CD4-positive, alpha-beta T cell treated with Interleukin-15 for 4 hours (primary cell): ENCODE data around the gene CCDC191.

Experiments
- DNase-seq: peaks from one replicate; pipeline ENCODE4 v3.0.0-alpha.2; 2020; ENCODE audit warnings: low spot score

The CCDC191 gene

GRCh38 chr3:114056130-114057010 is at the start of gene CCDC191, which contains the start of gene QTRT2:
CCDC191 (minus strand) TSS chr3:114056526; CDS start chr3:114056466, 60 bp downstream.
QTRT2 (plus strand) TSS chr3:114056737; CDS start chr3:114065258, 8,521 bp downstream.
- peak; percentile 99 for DNase-seq

- DNase-seq, result no peak
These were observed 48.1 kb upstream of the CCDC191 start for GRCh38 chr3:114104414-114104813.

- no peak for DNase-seq
These were observed 47.5 kb upstream of the CCDC191 start for GRCh38 chr3:114103858-114104257.

GRCh38 chr3:114103181-114103580 is 46.9 kb upstream of the CCDC191 start:
- no peak for DNase-seq

- no peak for DNase-seq
These were observed 44.8 kb upstream of the CCDC191 start for GRCh38 chr3:114101101-114101500.

GRCh38 chr3:114095796-114096195 is 39.5 kb upstream of the CCDC191 start:
- no peak for DNase-seq

- no peak for DNase-seq
These were observed 37.3 kb upstream of the CCDC191 start for GRCh38 chr3:114093596-114093995.

GRCh38 chr3:114093016-114093380 is 36.7 kb upstream of the CCDC191 start:
- DNase-seq, result no peak

- DNase-seq, result no peak
These were observed 36.1 kb upstream of the CCDC191 start for GRCh38 chr3:114092151-114093015.

- DNase-seq, result no peak
These were observed 33.3 kb upstream of the CCDC191 start for GRCh38 chr3:114089675-114090074.

GRCh38 chr3:114086356-114086755 is 30.0 kb upstream of the CCDC191 start:
- no peak for DNase-seq

- DNase-seq, result no peak
These were observed 26.8 kb upstream of the CCDC191 start for GRCh38 chr3:114083112-114083511.

GRCh38 chr3:114081037-114081436 is 24.7 kb upstream of the CCDC191 start:
- DNase-seq, result no peak

- no peak for DNase-seq
These were observed 23.9 kb upstream of the CCDC191 start for GRCh38 chr3:114080201-114080600.

- DNase-seq, result no peak
These were observed 23.4 kb upstream of the CCDC191 start for GRCh38 chr3:114079761-114080160.

GRCh38 chr3:114078126-114078525 is 21.8 kb upstream of the CCDC191 start:
- DNase-seq, result no peak

- DNase-seq, result no peak
These were observed 20.4 kb upstream of the CCDC191 start for GRCh38 chr3:114076711-114077110.

- DNase-seq, result no peak
These were observed 15.5 kb upstream of the CCDC191 start for GRCh38 chr3:114071786-114072185.

- no peak for DNase-seq
These were observed 12.0 kb upstream of the CCDC191 start for GRCh38 chr3:114068336-114068735.

- DNase-seq, result no peak
These were observed 11.5 kb upstream of the CCDC191 start for GRCh38 chr3:114067804-114068203.

GRCh38 chr3:114060906-114061655 is 4.8 kb upstream of the CCDC191 start:
- DNase-seq, result no peak

- no peak for DNase-seq
These were observed 2.3 kb upstream of the CCDC191 start for GRCh38 chr3:114058646-114059045.
